Spleen (tissue), 11 donors: Measurements from ENCODE around the gene BLOC1S1. TPM values are rescaled to one million over a fixed set of nuclear protein-coding genes. Genes with fewer than 3 reads are reported as not detected.

Experiments used
- DNase-seq: peaks from one replicate; pipeline ENCODE4 v3.0.0-alpha.2; 2020
- H3K27ac ChIP-seq, 8 donors: fragments of 200-600 bp; sonication (generic) in 7 of 8; 1 replicate in 4 of 8; 2 replicates in 4 of 8; pipeline versions ENCODE4 v1.5.0 to v1.8.0; 2016 to 2021; ENCODE audit warnings: inconsistent platforms in 4 of 8, mild to moderate bottlenecking in 4 of 8, moderate library complexity in 1 of 8
- H3K27me3 ChIP-seq, 7 donors: fragments of 200-600 bp; sonication (generic) in 6 of 7; replicated peaks in 1 of 7; 1 replicate in 4 of 7; 2 replicates in 3 of 7; pipeline versions ENCODE4 v1.5.0 to v1.8.0; 2016 to 2021; ENCODE audit warnings: inconsistent platforms in 3 of 7, mild to moderate bottlenecking in 1 of 7
- H3K36me3 ChIP-seq, 6 donors: fragments of 200-600 bp; sonication (generic) in 5 of 6; 1 replicate in 4 of 6; 2 replicates in 2 of 6; pipeline versions ENCODE4 v1.5.0 to v1.8.0; 2016 to 2021; ENCODE audit warnings: inconsistent platforms in 2 of 6
- H3K4me1 ChIP-seq, 6 donors: fragments of 200-600 bp; sonication (generic) in 5 of 6; 1 replicate in 3 of 6; 2 replicates in 3 of 6; pipeline versions ENCODE4 v1.5.0 to v1.8.0; 2016 to 2021; ENCODE audit warnings: inconsistent platforms in 3 of 6
- H3K4me3 ChIP-seq, 8 donors: fragments of 200-600 bp; sonication (generic) in 7 of 8; 1 replicate in 4 of 8; 2 replicates in 4 of 8; pipeline versions ENCODE4 v1.5.0 to v1.8.0; 2016 to 2021; ENCODE audit warnings: inconsistent platforms in 4 of 8, mild to moderate bottlenecking in 4 of 8, moderate library complexity in 2 of 8
- H3K9me3 ChIP-seq, 8 donors: fragments of 200-600 bp; sonication (generic) in 7 of 8; 1 replicate in 4 of 8; 2 replicates in 4 of 8; pipeline versions ENCODE4 v1.5.0 to v1.8.0; 2016 to 2021; ENCODE audit warnings: inconsistent platforms in 4 of 8
- POLR2A ChIP-seq, 3 donors: fragments of 450-650 bp; IDR thresholded peaks; one replicate each; pipeline ENCODE4 v1.5.1; 2017; ENCODE audit warnings: antibody characterized with exemption in 3 of 3, mild to moderate bottlenecking in 1 of 3
- POLR2AphosphoS5 ChIP-seq, 3 donors: sonication (generic); formaldehyde crosslinking; IDR thresholded peaks; one replicate each; pipeline ENCODE4 v1.5.1; 2017; ENCODE audit warnings: antibody characterized with exemption in 3 of 3
- WGBS, 5 donors: extraction: QIAGEN DNeasy Blood & Tissue Kit in 3 of 5; methylation state at CpG; one replicate each; pipeline versions ENCODE4 v1.1.5 to v1.1.7; 2013 to 2018; 5-methylcytosine and 5-hydroxymethylcytosine counted together
- intact Hi-C: fragments of 100-400 bp; cut with DNase I; formaldehyde crosslinking; loops from one replicate; pipeline ENCODE4 v1.15.0; 2023; ENCODE audit warnings: low total_unique reads
- polyA plus RNA-seq, 3 donors: library from polyadenylated mRNA; stranded (reverse); fragments of 200-250 nt; gene quantifications; one replicate each; pipeline ENCODE4 v1.2.1, GENCODE V29; 2013
- total RNA-seq, 7 donors: library from RNA; depleted of rRNA in 3 of 7; stranded (reverse); fragments of >200 nt in 3 of 7; fragmentation: NEBNext Ultra II Directional in 4 of 7; extraction: Animal tissue kit (Norgen Biotek cat#: 25700) in 4 of 7; gene quantifications; one replicate each; pipeline versions ENCODE4 v1.1.0 to v1.2.1, GENCODE V29; 2016 to 2021
- TF ChIP-seq, protein P1 (sequence below), 11 experiments: fragments of 200-600 bp in 7 of 11; fragments of 450-650 bp in 4 of 11; sonication (generic) in 4 of 11; IDR thresholded peaks in 8 of 11; conservative IDR thresholded peaks in 3 of 11; 1 replicate in 7 of 11; 2 replicates in 4 of 11; pipeline versions ENCODE4 v1.4.0 to v1.8.0; 2016 to 2021; ENCODE audit warnings: antibody characterized with exemption in 11 of 11, inconsistent platforms in 4 of 11, mild to moderate bottlenecking in 1 of 11
- donor health status: healthy with polysubstance abuse.
- donor health status: DM: no; HTN: no; CAD: no; lungs with moderate emphysema.
- donor health status: DM: no; HTN: no; CAD: no.
- donor health status: Bipolar disorder and iron deficiency.
- donor health status: healthy.
- donor health status: DM: no; HTN: no; CAD: no.
- donor health status: DM: yes; HTN: yes; CAD: no.

BLOC1S1 gene
- total and polyA plus RNA-seq, 10 donors, result 113 to 304 (median 212) TPM

GRCh38 chr12:55673638-55674037, 42.2 kb upstream of the BLOC1S1 start:
- TF ChIP-seq POLR2AphosphoS5 (IDR thresholded peaks at IDR 0.05) (peak in 1 of 3 donors; percentile 18), POLR2A (IDR thresholded peaks at IDR 0.05) (no peak)
- intact Hi-C loops, result no loop called here

DNA sequence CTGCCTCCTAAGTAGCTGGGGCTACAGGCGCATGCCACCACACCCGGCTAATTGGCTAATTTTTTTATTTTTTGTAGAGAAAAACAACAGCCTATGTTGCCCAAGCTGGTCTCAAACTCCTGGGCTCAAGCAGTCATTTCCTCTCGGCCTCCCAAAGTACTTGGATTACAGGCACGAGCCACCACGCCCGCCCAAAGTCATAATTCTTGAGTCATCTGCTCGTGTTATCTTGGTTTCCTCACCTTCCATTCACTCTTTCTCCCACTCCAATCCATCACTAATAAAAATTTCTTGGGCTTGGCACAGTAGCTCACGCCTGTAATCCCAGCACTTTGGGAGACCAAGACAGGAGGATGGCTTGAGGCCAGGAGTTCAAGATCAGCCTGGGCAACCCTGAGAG, 40.2 kb upstream of the BLOC1S1 start:
- no peaks in the 10 kb centered on the region for H3K27me3 ChIP-seq
- no peak for DNase-seq

More at GRCh38 chr12:55673638-55674037, 42.2 kb upstream of the BLOC1S1 start:
- Histone ChIP-seq H3K4me3 (no peak overlapping the region), H3K27me3 (no peaks in the 10 kb centered on the region), H3K27ac (peak overlapping the region; percentile 30 to 85 (median 75)), H3K36me3 (no peaks in the 10 kb centered on the region), H3K4me1 (peaks cover 0 to 23% (median 6%) of the 10 kb centered on the region in 6 donors), H3K9me3 (no peaks in the 10 kb centered on the region)
- no peak for DNase-seq

GRCh38 chr12:55676707-55677106, 39.1 kb upstream of the BLOC1S1 start:
- TF ChIP-seq, protein P1, sequence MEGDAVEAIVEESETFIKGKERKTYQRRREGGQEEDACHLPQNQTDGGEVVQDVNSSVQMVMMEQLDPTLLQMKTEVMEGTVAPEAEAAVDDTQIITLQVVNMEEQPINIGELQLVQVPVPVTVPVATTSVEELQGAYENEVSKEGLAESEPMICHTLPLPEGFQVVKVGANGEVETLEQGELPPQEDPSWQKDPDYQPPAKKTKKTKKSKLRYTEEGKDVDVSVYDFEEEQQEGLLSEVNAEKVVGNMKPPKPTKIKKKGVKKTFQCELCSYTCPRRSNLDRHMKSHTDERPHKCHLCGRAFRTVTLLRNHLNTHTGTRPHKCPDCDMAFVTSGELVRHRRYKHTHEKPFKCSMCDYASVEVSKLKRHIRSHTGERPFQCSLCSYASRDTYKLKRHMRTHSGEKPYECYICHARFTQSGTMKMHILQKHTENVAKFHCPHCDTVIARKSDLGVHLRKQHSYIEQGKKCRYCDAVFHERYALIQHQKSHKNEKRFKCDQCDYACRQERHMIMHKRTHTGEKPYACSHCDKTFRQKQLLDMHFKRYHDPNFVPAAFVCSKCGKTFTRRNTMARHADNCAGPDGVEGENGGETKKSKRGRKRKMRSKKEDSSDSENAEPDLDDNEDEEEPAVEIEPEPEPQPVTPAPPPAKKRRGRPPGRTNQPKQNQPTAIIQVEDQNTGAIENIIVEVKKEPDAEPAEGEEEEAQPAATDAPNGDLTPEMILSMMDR (IDR thresholded peaks at IDR 0.05 in 8 of 11, conservative IDR thresholded peaks at IDR 0.05 in 3 of 11), result no peak
- TF ChIP-seq POLR2AphosphoS5 (IDR thresholded peaks at IDR 0.05), result peak in 1 of 3 donors; percentile 63
- H3K4me3 ChIP-seq, result no peak overlapping the region
- peaks cover 0 to 7% (median 0%) of the 10 kb centered on the region in 7 donors for H3K27me3 ChIP-seq
- intact Hi-C loops, result no loop called here
- H3K36me3 ChIP-seq, result no peaks in the 10 kb centered on the region
- no peaks in the 10 kb centered on the region for H3K9me3 ChIP-seq
- no peak for DNase-seq
- peaks cover 3 to 34% (median 16%) of the 10 kb centered on the region in 6 donors for H3K4me1 ChIP-seq
- WGBS, 5 donors, result 42 to 67% (median 48%) methylated on average over 6 of the region's 6 CpGs
- peak overlapping the region in 5 of 8 donors; percentile 17 to 85 (median 64) for H3K27ac ChIP-seq

More for the DNA sequence above, 40.2 kb upstream of the BLOC1S1 start:
- H3K9me3 ChIP-seq, result no peaks in the 10 kb centered on the region
- H3K4me3 ChIP-seq, result no peak overlapping the region
- intact Hi-C loops, result no loop called here
- 64 to 87% (median 75%) methylated on average over 8 of the region's 8 CpGs for WGBS, 5 donors
- H3K27ac ChIP-seq, result peak overlapping the region in 4 of 8 donors; percentile 22 to 85 (median 70)
- H3K4me1 ChIP-seq, result peaks cover 0 to 24% (median 6%) of the 10 kb centered on the region in 6 donors
- TF ChIP-seq POLR2AphosphoS5 (IDR thresholded peaks at IDR 0.05), result no peak
- H3K36me3 ChIP-seq, result no peaks in the 10 kb centered on the region

GRCh38 chr12:55679691-55680090, 36.2 kb upstream of the BLOC1S1 start:
- H3K27me3 ChIP-seq, result peaks cover 0 to 14% (median 0%) of the 10 kb centered on the region in 7 donors
- intact Hi-C loops, result no loop called here
- TF ChIP-seq POLR2A (IDR thresholded peaks at IDR 0.05), result no peak
- TF ChIP-seq, protein P1 (IDR thresholded peaks at IDR 0.05 in 8 of 11, conservative IDR thresholded peaks at IDR 0.05 in 3 of 11), result no peak
- TF ChIP-seq POLR2AphosphoS5 (IDR thresholded peaks at IDR 0.05), result no peak
- WGBS, 5 donors, result 89 to 96% (median 91%) methylated on average over 5 of the region's 5 CpGs
- DNase-seq, result no peak
- H3K9me3 ChIP-seq, result no peaks in the 10 kb centered on the region
- no peak overlapping the region for H3K4me3 ChIP-seq
- no peak overlapping the region for H3K27ac ChIP-seq
- peaks cover 0 to under 1% (median 0%) of the 10 kb centered on the region in 6 donors for H3K36me3 ChIP-seq
- peaks cover 6 to 40% (median 25%) of the 10 kb centered on the region in 6 donors for H3K4me1 ChIP-seq

DNA sequence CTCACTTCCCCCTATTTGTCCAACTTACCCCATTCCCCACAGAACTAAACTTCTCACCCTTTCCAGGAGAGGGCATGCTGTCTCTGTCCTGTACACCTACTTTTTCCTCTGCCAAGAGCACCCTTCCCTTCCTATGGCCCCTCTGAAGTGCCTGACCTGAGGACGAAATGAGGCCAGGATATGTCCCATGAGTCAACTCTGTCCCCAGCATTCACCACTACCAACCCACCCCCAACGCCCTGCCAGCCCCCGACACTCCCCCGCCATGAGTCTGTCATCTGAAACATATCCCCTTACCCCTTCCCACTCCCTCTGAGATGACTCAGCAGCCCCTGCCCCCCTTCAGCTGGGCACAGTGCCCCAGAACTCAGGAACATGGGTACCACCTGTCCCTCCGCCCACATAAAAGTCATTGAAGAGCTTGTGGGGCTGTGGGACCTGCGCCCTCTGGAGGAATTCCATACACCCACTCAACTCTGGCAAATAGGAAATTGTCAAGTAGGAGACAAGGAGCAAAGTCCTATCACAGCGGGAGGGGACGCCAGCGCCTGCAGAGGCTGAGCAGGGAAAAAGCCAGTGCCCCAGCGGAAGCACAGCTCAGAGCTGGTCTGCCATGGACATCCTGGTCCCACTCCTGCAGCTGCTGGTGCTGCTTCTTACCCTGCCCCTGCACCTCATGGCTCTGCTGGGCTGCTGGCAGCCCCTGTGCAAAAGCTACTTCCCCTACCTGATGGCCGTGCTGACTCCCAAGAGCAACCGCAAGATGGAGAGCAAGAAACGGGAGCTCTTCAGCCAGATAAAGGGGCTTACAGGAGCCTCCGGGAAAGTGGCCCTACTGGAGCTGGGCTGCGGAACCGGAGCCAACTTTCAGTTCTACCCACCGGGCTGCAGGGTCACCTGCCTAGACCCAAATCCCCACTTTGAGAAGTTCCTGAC, 34.4 kb upstream of the BLOC1S1 start:
- intact Hi-C loops, result no loop called here
- Histone ChIP-seq H3K27me3 (peaks cover 0 to 14% (median 0%) of the 10 kb centered on the region in 7 donors), H3K36me3 (peaks cover 0 to 14% (median 0%) of the 10 kb centered on the region in 6 donors), H3K9me3 (no peaks in the 10 kb centered on the region), H3K4me1 (peaks cover 6 to 36% (median 25%) of the 10 kb centered on the region in 6 donors), H3K4me3 (peak overlapping the region in 7 of 8 donors; percentile 18 to 60 (median 30)), H3K27ac (peak overlapping the region in 6 of 8 donors; percentile 19 to 53 (median 39))
- TF ChIP-seq POLR2AphosphoS5 (IDR thresholded peaks at IDR 0.05), result peak; percentile 39 to 71 (median 49)
- no peak for TF ChIP-seq POLR2A (IDR thresholded peaks at IDR 0.05)
- TF ChIP-seq, protein P1 (IDR thresholded peaks at IDR 0.05 in 8 of 11, conservative IDR thresholded peaks at IDR 0.05 in 3 of 11), result peak in 6 of 11 experiments; percentile 15 to 28 (median 22)
- DNase-seq, result peak; percentile 83
- 7 to 18% (median 16%) methylated on average over 10 to 17 of the region's 17 CpGs for WGBS, 5 donors
